WTC11 (cell line): ENCODE results near the gene CLOCK. TPM values are rescaled to one million over a fixed set of nuclear protein-coding genes. Genes with fewer than 3 reads are reported as not detected.

Experiments
- ATAC-seq: fragments of 200-7000 bp; cut with Tn5 transposase; 2 replicates; pipeline ENCODE4 v1.10.0; 2021; ENCODE audit warnings: mild to moderate bottlenecking, moderate library complexity
- CTCF ChIA-PET: fragments of 300-600 bp; sonication (Branson Sonifier 250); formaldehyde crosslinking; loops from one replicate; lab custom pipeline; 2021; ENCODE audit warnings: antibody characterized with exemption; lab: Charles Lee
- POLR2A ChIA-PET: fragments of 350-600 bp; sonication (Branson Sonifier 250); formaldehyde crosslinking; loops from one replicate; lab custom pipeline; 2021; ENCODE audit warnings: antibody characterized with exemption; lab: Charles Lee
- DNase-seq: peaks from one replicate; pipeline ENCODE4 v3.0.0; 2021; ENCODE audit warnings: low spot score
- H3K27ac Mint-ChIP-seq: 2 replicates; pipeline ENCODE4 v1.8.0; 2021; ENCODE audit warnings: mixed read lengths
- H3K27me3 Mint-ChIP-seq: 2 replicates; pipeline ENCODE4 v1.8.0; 2021; ENCODE audit warnings: low read depth, mild to moderate bottlenecking, moderate library complexity, mixed read lengths
- H3K36me3 Mint-ChIP-seq: 2 replicates; pipeline ENCODE4 v1.8.0; 2021; ENCODE audit warnings: mixed read lengths
- H3K4me1 Mint-ChIP-seq: 2 replicates; pipeline ENCODE4 v1.8.0; 2022; ENCODE audit warnings: mixed read lengths
- H3K4me3 Mint-ChIP-seq: 2 replicates; pipeline ENCODE4 v1.8.0; 2021; ENCODE audit warnings: mild to moderate bottlenecking, moderate library complexity, mixed read lengths
- H3K9me3 Mint-ChIP-seq: 2 replicates; pipeline ENCODE4 v1.8.0; 2021; ENCODE audit warnings: mixed read lengths
- ATF1 ChIP-seq: sonication (generic); formaldehyde crosslinking; IDR thresholded peaks from 2 replicates; pipeline ENCODE4 v1.8.1; 2023; ENCODE audit warnings: mild to moderate bottlenecking, moderate library complexity, missing genetic modification reagents
- CBFB ChIP-seq: sonication (generic); formaldehyde crosslinking; IDR thresholded peaks from 2 replicates; pipeline ENCODE4 v1.8.1; 2022; ENCODE audit warnings: mild to moderate bottlenecking, low read depth, missing genetic modification reagents
- ETV6 ChIP-seq: sonication (generic); formaldehyde crosslinking; IDR thresholded peaks from 2 replicates; pipeline ENCODE4 v1.8.1; 2022; ENCODE audit warnings: mild to moderate bottlenecking, missing genetic modification reagents
- HMGA2 ChIP-seq: fragments of 250-450 bp; sonication (Bioruptor Pico); IDR thresholded peaks from 2 replicates; pipeline ENCODE4 v1.4.0; 2021; ENCODE audit warnings: mild to moderate bottlenecking, moderate library complexity
- MXD4 ChIP-seq: fragments of 250-450 bp; sonication (Bioruptor Pico); IDR thresholded peaks from 2 replicates; pipeline ENCODE4 v1.8.0; 2021; ENCODE audit warnings: mild to moderate bottlenecking, moderate library complexity, borderline replicate concordance
- NFATC4 ChIP-seq: fragments of 250-450 bp; sonication (Bioruptor Pico); IDR thresholded peaks from 2 replicates; pipeline ENCODE4 v1.9.0; 2021; ENCODE audit warnings: mild to moderate bottlenecking
- NFYB ChIP-seq: sonication (generic); formaldehyde crosslinking; conservative IDR thresholded peaks from 2 replicates; pipeline ENCODE4 v1.8.0; 2022; ENCODE audit warnings: low read depth, missing genetic modification reagents
- SMAD4 ChIP-seq: sonication (generic); formaldehyde crosslinking; IDR thresholded peaks from 2 replicates; pipeline ENCODE4 v1.8.0; 2022; ENCODE audit warnings: mild to moderate bottlenecking, missing genetic modification reagents
- TEAD4 ChIP-seq: sonication (generic); formaldehyde crosslinking; IDR thresholded peaks from 2 replicates; pipeline ENCODE4 v1.8.0; 2022; ENCODE audit warnings: mild to moderate bottlenecking, missing genetic modification reagents
- ZNF138 ChIP-seq: sonication (generic); formaldehyde crosslinking; conservative IDR thresholded peaks from 2 replicates; pipeline ENCODE4 v1.8.1; 2022; ENCODE audit warnings: mild to moderate bottlenecking, moderate library complexity, missing genetic modification reagents
- total RNA-seq: library from RNA; stranded (reverse); gene quantifications from 3 replicates; pipeline ENCODE4 v1.2.3, GENCODE V29; 2021
- TF ChIP-seq, protein P1 (sequence below): sonication (generic); formaldehyde crosslinking; IDR thresholded peaks from 2 replicates; pipeline ENCODE4 v1.8.1; 2023; ENCODE audit warnings: mild to moderate bottlenecking, missing genetic modification reagents
- TF ChIP-seq, protein P2 (sequence below): sonication (generic); formaldehyde crosslinking; IDR thresholded peaks from 2 replicates; pipeline ENCODE4 v1.8.0; 2022; ENCODE audit warnings: mild to moderate bottlenecking, missing genetic modification reagents
- TF ChIP-seq, protein P3 (sequence below): sonication (generic); formaldehyde crosslinking; IDR thresholded peaks from 2 replicates; pipeline ENCODE4 v1.8.1; 2023; ENCODE audit warnings: mild to moderate bottlenecking, moderate library complexity, missing genetic modification reagents
- TF ChIP-seq, protein P4 (sequence below): fragments of 250-450 bp; sonication (Bioruptor Pico); IDR thresholded peaks from 2 replicates; pipeline ENCODE4 v1.9.0; 2021; ENCODE audit warnings: mild to moderate bottlenecking
- TF ChIP-seq, protein P5 (sequence below): sonication (generic); formaldehyde crosslinking; IDR thresholded peaks from 2 replicates; pipeline ENCODE4 v1.8.0; 2023; ENCODE audit warnings: missing genetic modification reagents, mild to moderate bottlenecking, borderline replicate concordance
- TF ChIP-seq, protein P6 (sequence below): sonication (generic); formaldehyde crosslinking; IDR thresholded peaks from 2 replicates; pipeline ENCODE4 v1.8.1; 2023; ENCODE audit warnings: mild to moderate bottlenecking, missing genetic modification reagents
- TF ChIP-seq, protein P7 (sequence below): sonication (generic); formaldehyde crosslinking; IDR thresholded peaks from 2 replicates; pipeline ENCODE4 v1.8.0; 2023; ENCODE audit warnings: missing genetic modification reagents
- TF ChIP-seq, protein P8 (sequence below): fragments of 250-450 bp; sonication (Bioruptor Pico); conservative IDR thresholded peaks from 2 replicates; pipeline ENCODE4 v1.9.0; 2021; ENCODE audit warnings: mild to moderate bottlenecking
- TF ChIP-seq, protein P9 (sequence below): fragments of 250-450 bp; sonication (Bioruptor Pico); IDR thresholded peaks from 2 replicates; pipeline ENCODE4 v2.1.2; 2022; ENCODE audit warnings: mild to moderate bottlenecking, moderate library complexity
- TF ChIP-seq, protein P10 (sequence below): sonication (generic); formaldehyde crosslinking; IDR thresholded peaks from 2 replicates; pipeline ENCODE4 v1.8.1; 2023; ENCODE audit warnings: mild to moderate bottlenecking, missing genetic modification reagents, moderate library complexity

Gene CLOCK
- total RNA-seq, 1 experiment from 2014 or later = 18.6 TPM

DNA sequence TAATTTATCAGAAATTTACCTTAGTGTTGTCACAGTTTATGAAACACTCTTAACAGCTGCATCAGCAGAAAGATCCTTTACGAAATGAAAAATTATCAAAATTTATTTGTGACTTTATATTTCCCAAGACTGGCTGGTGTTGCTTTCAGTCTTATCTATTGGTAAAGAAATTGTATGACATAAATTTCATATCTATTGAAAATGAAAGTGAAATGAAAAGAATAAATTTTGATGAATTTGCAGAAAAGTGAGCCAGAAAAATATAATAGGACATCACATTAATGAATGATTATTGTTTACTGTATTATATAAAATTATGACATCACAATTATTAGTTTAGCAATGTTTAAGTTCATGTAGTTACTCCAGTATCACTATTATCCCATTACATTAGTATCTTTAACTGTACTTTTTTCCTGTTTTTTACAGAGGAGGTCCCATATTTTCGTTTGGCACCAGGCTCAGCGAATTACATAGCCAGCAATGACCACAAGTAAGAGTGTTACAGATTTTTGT lies 164.2 kb downstream of the CLOCK start:
- Mint-ChIP-seq H3K4me1 (peaks cover 6% of the 10 kb centered on the region), H3K4me3 (no peak overlapping the region), H3K36me3 (no peaks in the 10 kb centered on the region), H3K27ac (no peak overlapping the region), H3K27me3 (no peaks in the 10 kb centered on the region), H3K9me3 (no peaks in the 10 kb centered on the region)
- no peak for TF ChIP-seq NFYB
- TF ChIP-seq ETV6 (CRISPR knock-in tag) = no peak
- TF ChIP-seq, protein P1, sequence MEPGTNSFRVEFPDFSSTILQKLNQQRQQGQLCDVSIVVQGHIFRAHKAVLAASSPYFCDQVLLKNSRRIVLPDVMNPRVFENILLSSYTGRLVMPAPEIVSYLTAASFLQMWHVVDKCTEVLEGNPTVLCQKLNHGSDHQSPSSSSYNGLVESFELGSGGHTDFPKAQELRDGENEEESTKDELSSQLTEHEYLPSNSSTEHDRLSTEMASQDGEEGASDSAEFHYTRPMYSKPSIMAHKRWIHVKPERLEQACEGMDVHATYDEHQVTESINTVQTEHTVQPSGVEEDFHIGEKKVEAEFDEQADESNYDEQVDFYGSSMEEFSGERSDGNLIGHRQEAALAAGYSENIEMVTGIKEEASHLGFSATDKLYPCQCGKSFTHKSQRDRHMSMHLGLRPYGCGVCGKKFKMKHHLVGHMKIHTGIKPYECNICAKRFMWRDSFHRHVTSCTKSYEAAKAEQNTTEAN (CRISPR knock-in tag) = no peak
- TF ChIP-seq HMGA2 (CRISPR knock-in tag) = no peak
- TF ChIP-seq, protein P2, sequence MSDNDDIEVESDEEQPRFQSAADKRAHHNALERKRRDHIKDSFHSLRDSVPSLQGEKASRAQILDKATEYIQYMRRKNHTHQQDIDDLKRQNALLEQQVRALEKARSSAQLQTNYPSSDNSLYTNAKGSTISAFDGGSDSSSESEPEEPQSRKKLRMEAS = no peak
- TF ChIP-seq CBFB (CRISPR knock-in tag) = no peak
- TF ChIP-seq, protein P3, sequence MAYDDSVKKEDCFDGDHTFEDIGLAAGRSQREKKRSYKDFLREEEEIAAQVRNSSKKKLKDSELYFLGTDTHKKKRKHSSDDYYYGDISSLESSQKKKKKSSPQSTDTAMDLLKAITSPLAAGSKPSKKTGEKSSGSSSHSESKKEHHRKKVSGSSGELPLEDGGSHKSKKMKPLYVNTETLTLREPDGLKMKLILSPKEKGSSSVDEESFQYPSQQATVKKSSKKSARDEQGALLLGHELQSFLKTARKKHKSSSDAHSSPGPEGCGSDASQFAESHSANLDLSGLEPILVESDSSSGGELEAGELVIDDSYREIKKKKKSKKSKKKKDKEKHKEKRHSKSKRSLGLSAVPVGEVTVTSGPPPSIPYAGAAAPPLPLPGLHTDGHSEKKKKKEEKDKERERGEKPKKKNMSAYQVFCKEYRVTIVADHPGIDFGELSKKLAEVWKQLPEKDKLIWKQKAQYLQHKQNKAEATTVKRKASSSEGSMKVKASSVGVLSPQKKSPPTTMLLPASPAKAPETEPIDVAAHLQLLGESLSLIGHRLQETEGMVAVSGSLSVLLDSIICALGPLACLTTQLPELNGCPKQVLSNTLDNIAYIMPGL (CRISPR knock-in tag) = no peak
- TF ChIP-seq ZNF138 = no peak
- TF ChIP-seq, protein P4, sequence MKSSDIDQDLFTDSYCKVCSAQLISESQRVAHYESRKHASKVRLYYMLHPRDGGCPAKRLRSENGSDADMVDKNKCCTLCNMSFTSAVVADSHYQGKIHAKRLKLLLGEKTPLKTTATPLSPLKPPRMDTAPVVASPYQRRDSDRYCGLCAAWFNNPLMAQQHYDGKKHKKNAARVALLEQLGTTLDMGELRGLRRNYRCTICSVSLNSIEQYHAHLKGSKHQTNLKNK = no peak
- TF ChIP-seq, protein P5, sequence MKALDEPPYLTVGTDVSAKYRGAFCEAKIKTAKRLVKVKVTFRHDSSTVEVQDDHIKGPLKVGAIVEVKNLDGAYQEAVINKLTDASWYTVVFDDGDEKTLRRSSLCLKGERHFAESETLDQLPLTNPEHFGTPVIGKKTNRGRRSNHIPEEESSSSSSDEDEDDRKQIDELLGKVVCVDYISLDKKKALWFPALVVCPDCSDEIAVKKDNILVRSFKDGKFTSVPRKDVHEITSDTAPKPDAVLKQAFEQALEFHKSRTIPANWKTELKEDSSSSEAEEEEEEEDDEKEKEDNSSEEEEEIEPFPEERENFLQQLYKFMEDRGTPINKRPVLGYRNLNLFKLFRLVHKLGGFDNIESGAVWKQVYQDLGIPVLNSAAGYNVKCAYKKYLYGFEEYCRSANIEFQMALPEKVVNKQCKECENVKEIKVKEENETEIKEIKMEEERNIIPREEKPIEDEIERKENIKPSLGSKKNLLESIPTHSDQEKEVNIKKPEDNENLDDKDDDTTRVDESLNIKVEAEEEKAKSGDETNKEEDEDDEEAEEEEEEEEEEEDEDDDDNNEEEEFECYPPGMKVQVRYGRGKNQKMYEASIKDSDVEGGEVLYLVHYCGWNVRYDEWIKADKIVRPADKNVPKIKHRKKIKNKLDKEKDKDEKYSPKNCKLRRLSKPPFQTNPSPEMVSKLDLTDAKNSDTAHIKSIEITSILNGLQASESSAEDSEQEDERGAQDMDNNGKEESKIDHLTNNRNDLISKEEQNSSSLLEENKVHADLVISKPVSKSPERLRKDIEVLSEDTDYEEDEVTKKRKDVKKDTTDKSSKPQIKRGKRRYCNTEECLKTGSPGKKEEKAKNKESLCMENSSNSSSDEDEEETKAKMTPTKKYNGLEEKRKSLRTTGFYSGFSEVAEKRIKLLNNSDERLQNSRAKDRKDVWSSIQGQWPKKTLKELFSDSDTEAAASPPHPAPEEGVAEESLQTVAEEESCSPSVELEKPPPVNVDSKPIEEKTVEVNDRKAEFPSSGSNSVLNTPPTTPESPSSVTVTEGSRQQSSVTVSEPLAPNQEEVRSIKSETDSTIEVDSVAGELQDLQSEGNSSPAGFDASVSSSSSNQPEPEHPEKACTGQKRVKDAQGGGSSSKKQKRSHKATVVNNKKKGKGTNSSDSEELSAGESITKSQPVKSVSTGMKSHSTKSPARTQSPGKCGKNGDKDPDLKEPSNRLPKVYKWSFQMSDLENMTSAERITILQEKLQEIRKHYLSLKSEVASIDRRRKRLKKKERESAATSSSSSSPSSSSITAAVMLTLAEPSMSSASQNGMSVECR = no peak
- TF ChIP-seq MXD4 (CRISPR knock-in tag) = no peak
- TF ChIP-seq, protein P6, sequence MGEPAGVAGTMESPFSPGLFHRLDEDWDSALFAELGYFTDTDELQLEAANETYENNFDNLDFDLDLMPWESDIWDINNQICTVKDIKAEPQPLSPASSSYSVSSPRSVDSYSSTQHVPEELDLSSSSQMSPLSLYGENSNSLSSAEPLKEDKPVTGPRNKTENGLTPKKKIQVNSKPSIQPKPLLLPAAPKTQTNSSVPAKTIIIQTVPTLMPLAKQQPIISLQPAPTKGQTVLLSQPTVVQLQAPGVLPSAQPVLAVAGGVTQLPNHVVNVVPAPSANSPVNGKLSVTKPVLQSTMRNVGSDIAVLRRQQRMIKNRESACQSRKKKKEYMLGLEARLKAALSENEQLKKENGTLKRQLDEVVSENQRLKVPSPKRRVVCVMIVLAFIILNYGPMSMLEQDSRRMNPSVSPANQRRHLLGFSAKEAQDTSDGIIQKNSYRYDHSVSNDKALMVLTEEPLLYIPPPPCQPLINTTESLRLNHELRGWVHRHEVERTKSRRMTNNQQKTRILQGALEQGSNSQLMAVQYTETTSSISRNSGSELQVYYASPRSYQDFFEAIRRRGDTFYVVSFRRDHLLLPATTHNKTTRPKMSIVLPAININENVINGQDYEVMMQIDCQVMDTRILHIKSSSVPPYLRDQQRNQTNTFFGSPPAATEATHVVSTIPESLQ (CRISPR knock-in tag) = no peak
- TF ChIP-seq, protein P7, sequence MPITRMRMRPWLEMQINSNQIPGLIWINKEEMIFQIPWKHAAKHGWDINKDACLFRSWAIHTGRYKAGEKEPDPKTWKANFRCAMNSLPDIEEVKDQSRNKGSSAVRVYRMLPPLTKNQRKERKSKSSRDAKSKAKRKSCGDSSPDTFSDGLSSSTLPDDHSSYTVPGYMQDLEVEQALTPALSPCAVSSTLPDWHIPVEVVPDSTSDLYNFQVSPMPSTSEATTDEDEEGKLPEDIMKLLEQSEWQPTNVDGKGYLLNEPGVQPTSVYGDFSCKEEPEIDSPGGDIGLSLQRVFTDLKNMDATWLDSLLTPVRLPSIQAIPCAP (CRISPR knock-in tag) = no peak
- TF ChIP-seq, protein P8, sequence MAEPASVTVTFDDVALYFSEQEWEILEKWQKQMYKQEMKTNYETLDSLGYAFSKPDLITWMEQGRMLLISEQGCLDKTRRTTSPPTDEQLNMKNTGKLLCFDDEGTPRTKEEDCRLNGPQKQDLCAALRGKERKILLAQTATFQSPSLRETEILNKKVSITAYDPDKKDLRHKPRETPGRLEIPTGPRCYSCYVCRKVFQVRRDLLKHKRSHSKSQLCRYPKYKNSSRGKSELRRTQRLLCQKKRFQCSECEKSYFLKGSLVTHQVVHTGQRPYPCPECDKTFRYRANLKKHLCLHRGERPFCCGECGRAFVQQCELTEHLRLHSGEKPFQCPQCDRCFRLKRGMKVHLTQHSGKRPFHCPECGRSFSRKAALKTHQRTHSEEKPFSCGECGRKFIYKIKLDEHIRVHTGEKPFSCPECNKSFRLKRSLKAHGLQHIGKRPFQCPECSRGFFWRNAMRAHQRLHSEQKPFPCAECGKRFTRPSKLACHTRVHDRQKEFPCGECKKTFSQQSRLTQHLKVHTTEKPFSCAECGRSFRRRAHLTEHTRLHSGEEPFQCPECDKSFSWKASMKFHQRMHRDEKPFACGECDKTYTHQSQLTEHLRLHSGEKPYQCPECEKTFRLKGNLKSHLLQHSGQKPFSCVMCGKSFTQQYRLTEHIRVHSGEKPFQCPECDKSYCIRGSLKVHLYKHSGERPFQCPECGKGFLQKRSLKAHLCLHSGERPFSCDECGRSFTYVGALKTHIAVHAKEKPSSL (CRISPR knock-in tag) = no peak
- no peak for TF ChIP-seq TEAD4 (CRISPR knock-in tag)
- TF ChIP-seq, protein P9, sequence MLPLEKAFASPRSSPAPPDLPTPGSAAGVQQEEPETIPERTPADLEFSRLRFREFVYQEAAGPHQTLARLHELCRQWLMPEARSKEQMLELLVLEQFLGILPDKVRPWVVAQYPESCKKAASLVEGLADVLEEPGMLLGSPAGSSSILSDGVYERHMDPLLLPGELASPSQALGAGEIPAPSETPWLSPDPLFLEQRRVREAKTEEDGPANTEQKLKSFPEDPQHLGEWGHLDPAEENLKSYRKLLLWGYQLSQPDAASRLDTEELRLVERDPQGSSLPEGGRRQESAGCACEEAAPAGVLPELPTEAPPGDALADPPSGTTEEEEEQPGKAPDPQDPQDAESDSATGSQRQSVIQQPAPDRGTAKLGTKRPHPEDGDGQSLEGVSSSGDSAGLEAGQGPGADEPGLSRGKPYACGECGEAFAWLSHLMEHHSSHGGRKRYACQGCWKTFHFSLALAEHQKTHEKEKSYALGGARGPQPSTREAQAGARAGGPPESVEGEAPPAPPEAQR (CRISPR knock-in tag) = no peak
- no peak for TF ChIP-seq NFATC4 (CRISPR knock-in tag)
- TF ChIP-seq, protein P10, sequence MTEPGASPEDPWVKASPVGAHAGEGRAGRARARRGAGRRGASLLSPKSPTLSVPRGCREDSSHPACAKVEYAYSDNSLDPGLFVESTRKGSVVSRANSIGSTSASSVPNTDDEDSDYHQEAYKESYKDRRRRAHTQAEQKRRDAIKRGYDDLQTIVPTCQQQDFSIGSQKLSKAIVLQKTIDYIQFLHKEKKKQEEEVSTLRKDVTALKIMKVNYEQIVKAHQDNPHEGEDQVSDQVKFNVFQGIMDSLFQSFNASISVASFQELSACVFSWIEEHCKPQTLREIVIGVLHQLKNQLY (CRISPR knock-in tag) = no peak
- no peak for TF ChIP-seq ATF1 (CRISPR knock-in tag)
- no peak for TF ChIP-seq SMAD4 (CRISPR knock-in tag)
- DNase-seq (no peak), ATAC-seq (no peak)
- POLR2A ChIA-PET = no interaction called here
- CTCF ChIA-PET = no interaction called here
